Measurements from ENCODE around the gene CLSTN2.
A peak's percentile ranks its signal among the peaks of the same experiment; 100 is the strongest.

The CLSTN2 gene

DNA sequence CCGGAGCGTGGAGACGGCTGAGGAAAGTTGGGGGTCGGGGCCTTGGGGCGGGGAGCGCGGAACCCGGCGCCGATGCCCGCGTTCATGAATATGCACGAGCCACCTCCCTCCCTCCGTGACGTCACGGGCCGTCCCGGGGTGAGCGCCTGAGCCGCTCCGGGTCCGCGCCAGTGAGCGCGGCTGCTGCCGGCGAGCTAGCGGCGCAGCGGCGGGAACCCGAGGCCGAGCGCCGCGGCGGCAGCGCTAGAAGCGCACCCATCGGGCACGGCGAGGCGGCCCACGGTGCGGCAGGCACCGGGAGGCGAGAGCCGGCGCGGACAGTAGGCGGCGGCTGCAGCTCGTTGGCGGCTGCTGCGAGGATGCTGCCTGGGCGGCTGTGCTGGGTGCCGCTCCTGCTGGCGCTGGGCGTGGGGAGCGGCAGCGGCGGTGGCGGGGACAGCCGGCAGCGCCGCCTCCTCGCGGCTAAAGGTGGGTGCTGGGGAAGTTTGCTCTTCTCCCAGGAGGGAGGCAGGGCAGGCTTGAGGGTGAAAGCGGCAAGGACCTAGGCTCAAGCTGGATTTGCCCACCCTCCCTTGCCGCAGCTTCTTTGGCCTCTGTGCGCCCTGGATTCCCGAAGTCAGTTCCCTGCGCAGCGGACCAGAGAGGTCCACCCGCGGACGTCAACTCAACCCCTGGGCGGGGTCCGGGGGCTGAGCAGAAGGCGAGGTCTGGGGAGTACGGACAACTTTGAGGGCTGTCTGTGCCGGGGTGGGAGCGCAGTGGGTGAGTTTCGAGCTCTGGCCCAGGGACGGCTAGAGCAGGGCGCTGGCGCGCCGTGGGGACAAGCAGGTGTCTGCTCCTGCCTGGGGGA, at the start of gene CLSTN2:
Gene CLSTN2 (plus strand): TSS at position 170 of the 850 bp plus-strand sequence.
- no peak for DNase-seq

- DNase-seq, result no peak
Observed at GRCh38 chr3:139887431-139887830, 47.6 kb upstream of the CLSTN2 start.

DNA sequence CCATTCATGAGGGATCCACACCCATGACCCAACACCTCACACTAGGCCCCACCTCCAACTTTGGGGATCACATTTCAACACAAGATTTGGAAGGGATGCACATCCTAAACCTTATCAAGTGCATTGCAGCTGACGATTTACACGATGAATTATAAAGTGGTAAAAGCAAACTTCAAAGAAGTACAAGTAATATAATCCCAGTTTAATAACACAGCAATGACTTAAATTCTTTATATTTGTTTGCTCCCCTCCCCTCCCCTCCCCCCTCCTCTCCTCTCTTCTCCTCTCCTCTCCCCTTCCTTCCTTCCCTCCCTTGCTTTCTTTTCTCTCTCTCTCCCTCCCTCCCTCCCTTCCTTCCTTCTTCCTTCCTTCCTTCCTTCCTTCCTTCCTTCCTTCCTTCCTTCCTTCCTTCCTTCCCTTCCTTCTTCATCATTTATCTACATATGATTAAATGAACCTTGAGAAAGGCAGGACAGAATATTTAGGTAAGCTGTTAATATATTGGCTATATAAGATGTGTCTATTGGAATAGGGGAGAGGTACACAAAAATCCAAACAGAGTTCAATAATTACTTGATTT, 46.3 kb upstream of the CLSTN2 start:
- no peak for DNase-seq

DNA sequence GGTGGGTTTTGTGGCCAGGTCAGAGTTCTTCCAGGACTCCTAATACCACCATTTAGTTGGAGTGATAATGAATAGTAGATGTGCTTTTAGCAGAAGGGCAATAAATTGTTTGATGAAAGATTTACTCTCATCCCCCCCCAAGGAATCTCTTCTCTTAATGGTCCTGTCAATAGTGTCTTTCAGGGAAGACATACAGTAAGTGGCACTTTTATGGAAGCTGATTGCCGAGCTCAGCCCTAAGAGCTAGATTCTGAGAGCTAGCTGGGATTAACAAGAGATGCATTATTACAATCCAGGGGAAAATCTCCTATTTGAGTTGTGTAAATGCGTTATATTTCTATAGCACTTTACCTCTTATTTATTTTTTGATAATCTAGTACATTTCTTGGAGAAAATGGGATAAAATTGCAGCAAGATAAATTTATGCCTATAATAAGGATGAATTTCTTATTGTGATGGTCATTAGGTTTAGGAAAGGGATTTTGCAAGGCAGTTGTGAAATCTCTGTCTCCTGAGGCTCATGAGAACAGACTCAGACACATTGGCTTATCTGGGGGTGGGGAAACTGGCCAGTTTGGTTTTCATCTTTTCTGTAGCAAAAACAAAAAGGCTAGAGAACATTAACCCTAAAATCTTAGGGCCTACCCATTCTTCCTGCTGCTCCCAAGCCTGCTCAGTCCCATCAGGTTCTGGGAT, 41.6 kb upstream of the CLSTN2 start:
- DNase-seq, result no peak

DNA sequence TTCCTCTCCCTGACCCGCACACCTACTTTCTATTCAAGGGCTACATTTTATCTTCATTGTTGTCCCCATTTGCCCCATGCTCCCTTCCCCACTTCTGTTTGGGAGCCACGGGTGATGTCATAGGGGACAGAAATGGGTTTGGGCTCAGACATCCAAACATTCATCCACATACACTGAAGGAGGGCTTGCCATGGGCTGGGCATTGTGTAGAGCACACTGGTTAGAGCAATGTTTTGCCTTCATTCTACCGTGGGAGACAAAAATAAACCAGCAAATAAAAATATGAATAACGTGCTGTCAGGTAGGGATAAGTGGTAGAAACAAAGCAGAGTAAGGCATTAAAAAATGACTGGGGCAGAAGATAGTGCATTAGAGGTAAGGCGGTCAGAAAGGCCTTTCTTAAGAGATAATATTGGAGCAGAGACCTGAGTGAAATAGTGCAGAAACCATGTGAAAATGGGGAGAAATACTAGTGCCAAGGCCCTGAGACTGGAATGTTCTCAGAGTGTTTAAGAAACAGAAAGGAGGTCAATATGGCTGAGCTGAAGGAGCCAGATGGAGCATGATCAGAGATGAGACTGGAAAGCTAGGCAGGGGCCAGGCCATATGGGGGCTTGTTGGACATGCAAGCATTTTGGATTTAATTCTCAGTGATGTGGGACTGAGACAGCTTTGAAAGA, 40.9 kb upstream of the CLSTN2 start:
- no peak for DNase-seq

GRCh38 chr3:139894643-139894989, 40.4 kb upstream of the CLSTN2 start:
- DNase-seq, result no peak

DNA sequence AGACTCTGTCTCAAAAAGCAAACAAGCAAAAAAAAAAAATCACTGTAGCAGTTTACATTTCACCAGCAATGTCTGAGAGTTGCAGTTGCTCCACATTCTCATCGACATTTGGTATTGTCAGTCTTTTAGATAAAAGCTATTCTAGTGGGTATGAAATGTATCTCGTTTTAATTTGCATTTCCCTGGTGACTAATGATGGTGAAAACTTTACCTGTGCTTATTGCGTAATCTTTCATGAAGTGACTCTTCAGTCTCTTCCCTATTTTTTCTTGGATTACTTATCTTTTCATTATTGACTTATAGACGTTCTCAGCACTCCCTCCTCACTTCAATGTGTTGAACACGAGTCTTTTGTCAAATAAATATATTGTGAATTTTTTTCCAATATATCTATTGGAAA, 37.2 kb upstream of the CLSTN2 start:
- DNase-seq, result no peak

DNA sequence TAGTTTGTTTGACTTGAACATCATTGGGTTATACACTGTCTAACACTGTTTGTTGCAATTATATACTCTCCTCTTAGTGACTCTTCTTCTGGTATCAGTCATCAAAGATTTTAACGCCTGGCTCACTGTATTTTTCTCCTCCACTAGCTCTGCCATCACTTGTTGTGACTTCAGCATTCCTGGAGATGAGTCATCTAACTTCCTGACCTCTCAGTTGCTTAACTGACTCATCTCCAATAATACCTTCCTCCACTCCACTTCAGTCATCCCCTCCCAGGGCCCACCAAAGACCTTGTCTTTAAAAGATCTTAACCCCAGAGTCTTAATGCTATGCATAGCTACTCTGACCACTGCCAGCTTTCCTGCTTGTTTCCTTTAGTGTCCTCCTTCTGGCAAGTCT, 28.6 kb upstream of the CLSTN2 start:
- DNase-seq, result no peak

DNA sequence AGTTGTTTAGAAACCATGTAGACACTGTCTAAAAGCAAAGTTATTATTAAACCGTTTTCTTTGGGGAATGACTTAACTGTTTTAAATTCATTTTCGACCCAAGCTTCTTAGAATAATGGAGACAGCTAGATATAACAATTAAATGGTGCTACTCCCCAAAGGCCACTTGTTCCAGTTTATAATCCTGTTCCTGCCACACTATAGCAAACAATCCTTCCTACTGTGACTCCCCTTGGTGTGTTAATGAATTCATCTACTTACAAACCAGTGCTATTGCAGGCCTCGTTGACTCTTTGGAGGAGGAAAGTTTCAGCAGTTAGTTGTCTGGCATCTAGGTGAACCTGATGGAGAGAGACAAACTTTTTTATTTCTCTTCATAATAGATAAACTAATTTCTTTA, 25.2 kb upstream of the CLSTN2 start:
- DNase-seq, result no peak

DNA sequence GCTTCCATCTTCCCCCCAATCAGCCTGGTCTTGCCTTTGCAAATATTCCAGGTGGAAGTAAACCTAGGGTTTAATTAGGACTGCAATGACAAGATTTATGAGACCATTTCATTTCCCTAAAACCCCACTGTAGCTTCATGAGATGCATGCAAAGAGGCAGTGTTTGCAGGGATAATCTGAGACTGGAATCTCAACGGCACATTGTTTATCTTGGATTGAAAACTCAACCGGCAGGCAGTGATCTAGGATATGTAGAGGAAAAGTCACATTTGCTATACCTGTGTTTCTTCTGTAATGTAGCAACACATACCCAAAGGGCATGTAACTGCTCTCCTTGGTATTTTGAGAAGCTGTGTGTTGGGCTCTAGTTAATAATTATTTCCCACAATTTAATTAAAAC, 18.7 kb upstream of the CLSTN2 start:
- no peak for DNase-seq

DNA sequence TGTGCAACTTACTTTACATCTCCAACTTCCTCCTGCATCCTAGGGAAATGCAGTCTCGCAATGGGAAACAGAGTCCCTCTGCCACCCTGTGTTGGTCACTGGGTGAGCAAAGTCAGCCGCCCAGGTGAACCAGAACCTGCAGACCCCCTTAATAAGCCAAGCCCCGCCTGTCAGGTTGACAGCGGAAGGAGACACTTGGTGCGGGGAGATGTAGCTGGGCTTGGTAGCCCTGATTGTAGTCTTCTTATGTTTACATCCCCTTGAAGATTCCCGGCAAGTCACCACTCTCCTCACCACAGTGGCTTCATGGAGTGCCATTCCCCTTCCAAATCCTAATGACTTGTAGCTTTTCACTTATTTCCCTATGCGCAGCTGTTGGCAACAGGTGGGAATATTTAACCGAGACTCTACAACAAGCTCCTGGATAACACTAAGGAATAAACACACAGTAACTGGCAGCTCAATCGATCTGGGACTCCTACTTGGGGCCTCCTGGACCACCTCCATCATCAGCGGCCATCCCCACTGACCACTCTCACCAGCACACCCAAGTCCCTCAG, 17.7 kb upstream of the CLSTN2 start:
- DNase-seq, result no peak

- DNase-seq, result no peak
Observed at GRCh38 chr3:139928708-139929505, 6.1 kb upstream of the CLSTN2 start.

GRCh38 chr3:139930211-139930610, 4.8 kb upstream of the CLSTN2 start:
- DNase-seq, result no peak

DNA sequence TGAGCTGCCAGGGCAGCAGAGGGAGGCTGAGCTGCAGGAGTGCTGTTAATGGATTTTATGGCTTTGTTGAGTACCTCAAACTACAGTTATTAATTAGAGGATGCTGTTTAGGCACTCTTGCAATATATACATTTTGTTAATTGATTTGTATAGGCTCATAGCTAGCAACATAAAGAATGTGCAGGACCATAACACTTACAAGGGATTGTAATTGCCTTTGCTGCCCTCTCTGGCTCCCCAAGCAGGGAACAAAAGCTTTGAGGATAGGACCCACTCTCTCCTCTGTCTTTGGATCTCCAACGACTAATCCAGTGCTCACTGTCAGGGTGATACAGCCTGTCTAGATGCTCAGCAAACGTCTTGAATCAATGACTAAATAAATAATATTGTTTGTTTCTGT, 1.2 kb upstream of the CLSTN2 start:
- DNase-seq, result no peak

- DNase-seq, result no peak
Observed at GRCh38 chr3:139934613-139935015, 371 bp upstream of the CLSTN2 start.

- DNase-seq, result no peak
Observed at GRCh38 chr3:139935866-139936817, 1.2 kb downstream of the CLSTN2 start.

DNA sequence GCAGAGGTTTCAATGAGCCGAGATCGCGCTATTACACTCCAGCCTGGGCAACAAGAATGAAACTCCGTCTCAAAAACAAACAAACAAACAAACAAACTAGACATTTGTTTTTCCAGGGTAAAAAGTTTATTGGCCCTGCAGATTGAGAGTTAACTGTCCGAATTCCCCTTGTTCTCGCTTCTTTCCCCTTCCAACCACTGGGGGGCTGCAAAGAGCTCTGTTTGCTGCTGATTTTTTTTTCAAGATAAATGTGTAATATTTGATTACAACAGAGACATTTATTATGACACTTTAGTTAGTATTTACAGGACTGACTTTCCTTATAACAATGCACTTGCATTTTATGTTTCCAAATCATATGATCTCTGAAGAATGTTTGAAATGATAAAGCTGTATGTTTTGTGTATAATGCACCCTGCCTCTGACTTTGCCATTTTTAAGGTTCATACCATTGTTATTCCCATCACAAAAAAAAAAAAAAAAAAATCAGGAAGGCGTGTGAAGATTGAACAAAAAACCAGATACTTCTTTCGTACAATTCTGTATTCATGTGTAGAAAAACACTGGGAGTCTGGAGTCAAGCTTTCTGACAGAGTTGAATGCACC, 2.8 kb downstream of the CLSTN2 start:
- DNase-seq, result peak; percentile 8

DNA sequence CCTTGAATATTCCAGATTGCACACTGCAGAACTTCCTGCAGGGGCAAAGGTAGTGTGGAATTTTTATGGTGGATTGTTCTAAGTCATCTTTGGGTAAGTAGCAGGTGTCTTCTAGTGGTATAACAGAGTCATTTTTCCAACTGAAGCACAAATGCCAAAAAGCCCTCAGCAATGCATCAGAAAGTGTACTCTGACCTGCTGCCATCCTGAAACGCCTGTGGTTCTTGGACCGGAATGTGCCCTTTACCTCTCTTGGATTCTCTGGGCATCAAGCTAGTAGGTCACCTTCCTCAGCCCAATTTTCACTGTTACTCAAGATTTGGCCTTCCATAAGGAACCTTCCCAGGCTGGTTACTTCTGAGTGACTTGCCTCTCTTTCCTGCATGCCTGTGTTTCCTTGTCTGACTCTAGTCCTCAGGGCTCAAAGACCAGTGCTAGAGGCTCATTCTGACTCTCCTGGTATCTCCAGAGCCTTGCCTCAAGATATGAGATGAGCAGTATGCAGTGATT, 4.8 kb downstream of the CLSTN2 start:
- no peak for DNase-seq

GRCh38 chr3:139940622-139941021, 5.6 kb downstream of the CLSTN2 start:
- no peak for DNase-seq

GRCh38 chr3:139941580-139941979, 6.6 kb downstream of the CLSTN2 start:
- DNase-seq, result no peak

All from NCI-H226 (cell line).